GM19193 (cell line): ENCODE results near the gene NAV3.

Source experiments
- POLR2A ChIP-seq: IDR thresholded peaks from 4 replicates; pipeline ENCODE4 v1.6.1; 2011; ENCODE audit not compliant: insufficient read depth, insufficient read length; ENCODE audit errors: extremely low read depth

NAV3 gene

DNA sequence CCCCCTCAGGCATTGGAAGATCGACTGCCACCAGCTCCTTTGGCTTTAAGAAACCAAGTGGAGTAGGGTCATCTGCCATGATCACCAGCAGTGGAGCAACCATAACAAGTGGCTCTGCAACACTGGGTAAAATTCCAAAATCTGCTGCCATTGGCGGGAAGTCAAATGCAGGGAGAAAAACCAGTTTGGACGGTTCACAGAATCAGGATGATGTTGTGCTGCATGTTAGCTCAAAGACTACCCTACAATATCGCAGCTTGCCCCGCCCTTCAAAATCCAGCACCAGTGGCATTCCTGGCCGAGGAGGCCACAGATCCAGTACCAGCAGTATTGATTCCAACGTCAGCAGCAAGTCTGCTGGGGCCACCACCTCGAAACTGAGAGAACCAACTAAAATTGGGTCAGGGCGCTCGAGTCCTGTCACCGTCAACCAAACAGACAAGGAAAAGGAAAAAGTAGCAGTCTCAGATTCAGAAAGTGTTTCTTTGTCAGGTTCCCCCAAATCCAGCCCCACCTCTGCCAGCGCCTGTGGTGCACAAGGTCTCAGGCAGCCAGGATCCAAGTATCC is 288.7 kb downstream of the NAV3 start:
- no peak for TF ChIP-seq POLR2A

DNA sequence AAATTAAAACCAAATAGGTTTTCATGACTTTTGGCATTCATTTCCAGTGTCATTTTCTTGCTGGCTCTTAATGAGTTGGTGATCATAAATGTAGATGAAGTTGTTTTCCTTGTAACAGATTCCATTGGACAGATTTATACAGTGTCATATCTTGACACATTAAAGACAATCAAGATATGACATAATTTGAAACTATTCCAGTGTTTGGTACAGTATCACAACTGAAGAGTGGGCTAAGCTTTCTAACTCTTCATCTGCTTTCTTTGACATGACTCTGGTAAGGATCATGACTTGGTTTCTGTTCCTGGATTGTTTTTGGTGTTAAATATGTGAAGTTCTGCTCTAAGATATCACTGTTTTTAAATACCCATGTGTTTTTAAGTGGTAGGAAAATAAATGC is 289.6 kb downstream of the NAV3 start:
- no peak for TF ChIP-seq POLR2A

DNA sequence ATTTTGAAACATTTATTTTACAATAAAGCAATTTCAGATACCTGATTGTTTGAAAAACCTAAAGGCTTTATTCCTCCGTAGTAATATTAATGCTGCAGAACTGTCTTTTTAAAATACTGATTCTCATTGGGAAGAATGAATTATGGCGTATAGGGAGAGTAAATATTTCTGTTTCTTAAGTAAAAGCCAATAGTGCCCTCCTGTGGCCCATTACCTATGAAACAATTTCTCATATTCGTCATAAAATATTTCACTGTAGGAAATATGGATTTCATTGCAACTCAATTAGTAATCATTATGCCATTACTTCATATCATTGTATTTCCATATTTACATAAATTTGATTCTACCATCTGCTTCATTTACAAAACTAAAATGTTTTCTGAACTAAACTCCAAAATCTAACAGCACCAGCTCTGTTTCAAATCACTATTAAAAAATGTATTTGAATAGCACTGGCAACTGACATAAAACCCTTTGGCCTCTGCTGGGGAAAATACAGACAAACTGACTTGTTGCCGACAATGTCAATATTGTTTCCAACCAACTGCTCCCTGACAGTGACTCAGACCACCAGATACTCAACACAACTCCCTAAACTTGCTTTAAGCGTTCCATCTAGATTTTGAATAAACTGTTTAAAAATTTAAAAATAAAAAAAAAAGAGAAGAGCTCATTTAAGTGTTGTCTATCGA is 290.3 kb downstream of the NAV3 start:
- TF ChIP-seq POLR2A, result no peak

DNA sequence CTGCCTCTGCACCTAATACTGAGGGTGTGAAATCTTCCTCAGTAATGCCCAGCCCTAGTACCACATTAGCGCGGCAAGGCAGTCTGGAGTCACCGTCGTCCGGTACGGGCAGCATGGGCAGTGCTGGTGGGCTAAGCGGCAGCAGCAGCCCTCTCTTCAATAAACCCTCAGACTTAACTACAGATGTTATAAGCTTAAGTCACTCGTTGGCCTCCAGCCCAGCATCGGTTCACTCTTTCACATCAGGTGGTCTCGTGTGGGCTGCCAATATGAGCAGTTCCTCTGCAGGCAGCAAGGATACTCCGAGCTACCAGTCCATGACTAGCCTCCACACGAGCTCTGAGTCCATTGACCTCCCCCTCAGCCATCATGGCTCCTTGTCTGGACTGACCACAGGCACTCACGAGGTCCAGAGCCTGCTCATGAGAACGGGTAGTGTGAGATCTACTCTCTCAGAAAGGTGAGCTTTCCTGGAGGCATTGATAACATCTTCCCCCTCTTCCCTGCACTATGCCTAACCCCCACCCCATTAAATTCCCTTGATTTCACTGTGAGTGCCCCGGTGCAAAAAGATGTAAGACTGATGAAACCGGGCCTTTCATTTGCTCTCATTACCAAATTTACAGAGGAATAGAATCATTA is 291.4 kb downstream of the NAV3 start:
- TF ChIP-seq POLR2A, result no peak

DNA sequence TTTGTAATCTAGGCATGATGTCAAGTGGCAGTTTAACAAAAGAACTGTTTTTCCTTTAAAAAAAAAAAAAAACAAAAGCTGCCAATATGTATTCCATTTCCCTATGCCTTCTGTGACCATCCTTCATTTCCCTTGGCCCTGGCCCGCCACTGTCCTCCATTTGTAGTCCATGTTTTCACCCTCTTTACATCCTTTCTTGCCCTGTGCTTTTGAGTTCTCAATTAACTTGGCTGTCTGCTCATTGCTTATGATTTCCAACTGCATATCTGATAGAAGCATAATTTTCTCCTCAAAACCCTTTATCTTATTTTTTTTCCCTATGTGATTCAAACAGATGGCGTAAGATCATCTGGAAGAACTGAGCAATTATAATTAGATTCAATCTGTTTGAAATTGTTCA is 297.5 kb downstream of the NAV3 start:
- TF ChIP-seq POLR2A, result no peak

DNA sequence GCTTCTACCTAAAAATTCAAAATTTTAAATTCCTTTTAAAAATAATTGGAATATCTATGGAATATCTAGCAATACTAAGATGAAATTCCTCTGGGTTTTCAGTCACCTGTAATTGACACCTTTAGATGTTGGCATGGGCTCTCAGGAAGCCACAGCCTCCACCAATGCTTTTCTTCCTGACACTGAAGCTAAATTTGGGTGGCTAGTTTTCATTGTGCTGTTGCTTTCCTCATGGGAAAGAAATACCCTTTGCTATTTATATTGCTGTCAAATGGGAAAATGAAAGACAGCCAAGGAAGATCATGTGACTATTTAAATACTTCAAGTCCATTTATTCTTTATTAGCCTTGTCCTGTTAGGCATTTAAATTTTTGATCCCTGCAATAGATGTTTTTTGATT is 313.0 kb downstream of the NAV3 start:
- TF ChIP-seq POLR2A, result no peak

DNA sequence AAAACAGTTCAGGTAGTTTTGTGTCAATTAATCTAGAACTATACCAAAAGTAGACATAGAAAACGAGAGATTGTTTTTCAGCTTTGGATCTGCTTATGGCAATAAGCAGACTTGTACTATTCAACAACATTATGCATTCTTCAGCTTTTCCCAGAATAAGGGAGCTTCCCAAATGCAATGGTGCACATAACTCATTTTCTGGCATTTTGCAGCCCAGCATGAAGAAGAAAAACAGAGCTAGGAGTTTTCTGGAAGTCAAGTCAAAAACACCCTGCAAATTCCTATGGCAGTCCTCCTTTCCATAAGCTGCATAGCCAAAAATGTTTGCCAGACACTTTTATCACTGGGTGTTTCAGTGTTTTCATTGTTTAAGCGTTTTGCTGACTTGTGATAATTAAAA is 314.7 kb downstream of the NAV3 start:
- TF ChIP-seq POLR2A, result no peak

DNA sequence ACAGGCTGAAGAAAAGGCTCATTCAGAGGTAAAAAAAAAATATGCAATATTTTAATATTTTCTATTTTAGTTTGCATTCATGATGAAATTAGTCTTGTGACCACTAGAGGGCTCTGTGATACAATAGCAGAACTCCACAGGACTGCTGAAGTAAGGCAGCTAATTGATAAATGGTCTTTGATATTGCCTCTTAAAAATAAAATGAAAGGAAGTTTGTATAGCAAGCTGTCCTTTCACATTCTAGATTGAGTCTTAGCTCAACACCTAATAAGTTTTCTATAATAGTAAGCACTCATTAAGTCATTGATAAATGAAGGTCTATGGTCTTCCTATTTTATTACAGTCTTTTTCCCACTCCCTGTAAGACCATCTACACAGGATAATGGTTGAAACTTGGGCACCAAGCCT is 315.7 kb downstream of the NAV3 start:
- TF ChIP-seq POLR2A, result no peak

DNA sequence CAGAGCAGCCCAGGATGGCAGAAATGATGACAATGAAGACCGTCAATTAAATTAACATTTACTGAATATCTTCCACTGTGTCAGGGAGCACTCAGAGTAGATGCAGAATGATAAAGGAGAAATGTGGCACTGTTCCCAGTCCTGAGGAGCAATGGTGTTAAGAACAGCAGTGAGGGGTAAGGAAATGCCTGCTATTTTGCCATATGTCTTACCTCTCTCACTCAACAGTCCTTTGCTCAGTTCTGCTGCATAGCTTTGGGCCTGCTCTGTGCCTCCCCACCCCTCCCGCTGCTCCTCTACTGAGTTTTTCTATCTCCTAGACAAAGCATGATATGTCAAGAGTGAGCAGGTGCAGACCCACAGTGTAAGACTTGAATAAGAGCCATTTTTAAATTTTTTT is 318.8 kb downstream of the NAV3 start:
- no peak for TF ChIP-seq POLR2A

DNA sequence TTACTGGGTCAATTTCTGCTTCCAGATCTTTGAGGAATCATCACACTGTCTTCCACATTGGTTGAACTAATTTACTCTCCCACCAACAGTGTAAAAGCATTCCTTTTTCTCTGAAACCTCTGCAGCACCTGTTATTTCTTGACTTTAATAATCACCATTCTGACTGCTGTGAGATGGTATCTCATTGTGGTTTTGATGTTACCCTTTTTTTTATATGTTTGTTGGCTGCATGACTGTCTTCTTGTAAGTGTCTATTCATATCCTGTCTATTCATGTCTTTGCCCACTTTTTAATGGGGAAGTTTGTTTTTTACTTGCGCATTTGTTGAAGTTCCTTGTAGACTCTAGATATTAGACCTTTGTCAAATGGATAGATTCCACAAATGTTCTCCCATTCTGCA is 324.9 kb downstream of the NAV3 start:
- TF ChIP-seq POLR2A, result no peak

DNA sequence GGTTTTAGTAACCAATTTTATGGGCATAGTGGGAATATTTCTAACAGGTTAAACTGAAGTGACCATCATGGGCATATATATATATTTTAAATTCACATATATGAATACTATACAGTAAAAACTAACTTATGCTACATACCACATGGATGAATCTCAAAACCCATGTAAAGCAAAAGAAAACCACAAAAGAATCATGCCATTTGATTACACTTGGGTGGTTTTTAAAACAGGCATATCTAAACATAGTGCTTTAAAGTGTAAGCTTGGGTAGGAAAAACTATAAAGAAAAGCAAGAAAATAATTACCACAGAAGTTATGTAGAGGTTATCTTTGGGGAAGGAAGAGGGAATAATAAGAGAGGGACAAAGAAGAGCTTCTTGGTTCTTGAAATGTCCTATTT is 326.1 kb downstream of the NAV3 start:
- TF ChIP-seq POLR2A, result no peak

DNA sequence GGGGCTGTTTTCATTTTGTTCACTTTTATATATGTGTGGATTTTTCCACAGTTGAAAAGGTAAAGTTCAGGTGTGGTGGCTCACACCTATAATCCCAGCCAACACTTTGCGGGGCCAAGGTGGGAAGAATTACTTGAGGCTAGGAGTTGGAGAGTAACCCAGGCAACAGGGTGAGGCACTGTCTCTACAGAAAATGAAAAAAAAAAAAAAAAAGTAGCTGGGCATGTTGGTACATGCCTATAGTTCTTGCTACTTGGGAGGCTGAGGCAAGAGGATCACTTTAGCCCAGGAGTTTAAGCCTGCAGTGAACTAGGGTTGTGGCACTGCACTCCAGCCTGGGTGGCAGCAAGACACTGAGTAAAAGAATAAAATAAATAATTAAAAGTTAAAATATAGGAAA is 326.5 kb downstream of the NAV3 start:
- no peak for TF ChIP-seq POLR2A

DNA sequence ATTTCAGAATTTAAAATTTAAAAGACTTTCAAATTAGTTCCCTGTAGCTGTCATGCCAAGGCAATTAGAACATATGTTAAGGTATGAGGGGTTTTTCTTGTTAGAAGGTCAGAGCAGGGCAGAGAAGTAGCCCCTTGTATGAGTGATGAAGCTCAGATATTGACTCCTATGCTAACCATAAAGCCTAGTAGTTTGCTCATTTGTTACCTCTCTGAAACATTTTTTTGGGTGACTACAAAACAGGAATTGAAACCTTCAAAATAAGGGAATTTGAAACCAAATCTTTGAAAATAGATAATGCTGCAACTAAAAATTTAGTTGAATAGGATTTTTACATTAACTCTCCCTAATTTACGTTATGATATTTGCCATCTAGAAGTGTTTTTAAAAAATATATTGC is 333.5 kb downstream of the NAV3 start:
- TF ChIP-seq POLR2A, result no peak

DNA sequence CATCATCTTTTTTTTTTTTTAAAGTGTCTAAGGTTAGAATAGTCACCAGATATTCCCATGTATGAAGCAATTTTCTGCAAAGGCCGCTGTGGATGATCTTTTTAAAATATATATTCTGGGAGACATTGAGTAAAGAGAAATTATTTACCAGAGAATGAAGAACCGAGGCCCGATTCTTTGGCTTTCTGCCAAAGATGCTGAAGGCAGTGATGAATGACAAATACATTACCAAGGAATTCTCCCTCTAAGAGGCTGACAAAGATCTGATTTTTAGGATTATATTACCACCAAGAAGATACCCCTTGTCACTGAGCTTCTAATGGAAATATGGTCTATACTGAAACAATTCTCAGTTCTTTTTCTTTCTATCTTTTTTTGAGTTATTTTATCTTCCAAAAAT is 336.8 kb downstream of the NAV3 start:
- TF ChIP-seq POLR2A, result no peak

DNA sequence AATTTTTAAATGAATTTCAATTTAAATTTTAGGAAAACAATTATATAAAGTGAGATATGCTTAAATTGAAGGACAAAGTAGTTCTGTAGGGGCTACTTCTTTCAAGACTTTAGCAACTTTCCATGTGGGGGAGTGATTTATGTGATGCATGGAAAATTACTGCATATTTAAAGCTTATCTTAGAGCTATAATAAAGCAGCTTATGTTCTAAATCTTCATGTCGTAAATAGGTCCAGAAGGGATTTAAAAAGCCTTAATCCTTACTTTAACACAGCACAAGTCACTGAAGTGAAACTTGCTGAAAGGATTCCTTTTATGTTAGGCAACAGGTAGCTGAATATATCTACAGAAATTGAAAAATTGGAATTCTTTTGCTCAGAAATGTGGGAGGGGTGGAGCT is 340.4 kb downstream of the NAV3 start:
- TF ChIP-seq POLR2A, result no peak

DNA sequence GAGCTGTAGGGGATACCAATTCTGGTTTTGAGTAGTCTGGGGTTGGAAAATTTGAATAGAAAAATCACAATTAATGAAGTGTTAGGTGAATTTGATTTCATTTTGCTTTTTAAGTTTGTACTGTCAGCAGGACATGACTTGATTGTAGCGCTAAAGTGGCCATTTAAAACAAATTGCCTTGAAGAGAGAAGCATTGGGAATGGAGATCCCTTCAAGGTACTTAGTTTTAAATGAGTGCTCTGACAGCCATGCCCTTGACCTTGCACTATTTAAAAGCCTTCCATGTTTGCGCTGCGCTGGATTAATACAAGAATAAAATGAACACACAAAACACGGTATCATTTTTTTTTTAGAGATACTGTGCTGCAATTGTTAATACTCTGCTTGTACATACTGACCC is 345.9 kb downstream of the NAV3 start:
- no peak for TF ChIP-seq POLR2A
